GM10847 (cell line): Measurements from ENCODE around the gene MBD1.

ENCODE experiments used
- POLR2A ChIP-seq: IDR thresholded peaks from 2 replicates; pipeline ENCODE4 v1.6.1; 2011; ENCODE audit not compliant: insufficient read length; ENCODE audit errors: extremely low read depth

Gene MBD1

GRCh38 chr18:50299626-50300388 is 18.5 kb upstream of the MBD1 start:
- no peak for TF ChIP-seq POLR2A

- no peak for TF ChIP-seq POLR2A
These were observed 17.3 kb upstream of the MBD1 start for GRCh38 chr18:50298443-50299284.

DNA sequence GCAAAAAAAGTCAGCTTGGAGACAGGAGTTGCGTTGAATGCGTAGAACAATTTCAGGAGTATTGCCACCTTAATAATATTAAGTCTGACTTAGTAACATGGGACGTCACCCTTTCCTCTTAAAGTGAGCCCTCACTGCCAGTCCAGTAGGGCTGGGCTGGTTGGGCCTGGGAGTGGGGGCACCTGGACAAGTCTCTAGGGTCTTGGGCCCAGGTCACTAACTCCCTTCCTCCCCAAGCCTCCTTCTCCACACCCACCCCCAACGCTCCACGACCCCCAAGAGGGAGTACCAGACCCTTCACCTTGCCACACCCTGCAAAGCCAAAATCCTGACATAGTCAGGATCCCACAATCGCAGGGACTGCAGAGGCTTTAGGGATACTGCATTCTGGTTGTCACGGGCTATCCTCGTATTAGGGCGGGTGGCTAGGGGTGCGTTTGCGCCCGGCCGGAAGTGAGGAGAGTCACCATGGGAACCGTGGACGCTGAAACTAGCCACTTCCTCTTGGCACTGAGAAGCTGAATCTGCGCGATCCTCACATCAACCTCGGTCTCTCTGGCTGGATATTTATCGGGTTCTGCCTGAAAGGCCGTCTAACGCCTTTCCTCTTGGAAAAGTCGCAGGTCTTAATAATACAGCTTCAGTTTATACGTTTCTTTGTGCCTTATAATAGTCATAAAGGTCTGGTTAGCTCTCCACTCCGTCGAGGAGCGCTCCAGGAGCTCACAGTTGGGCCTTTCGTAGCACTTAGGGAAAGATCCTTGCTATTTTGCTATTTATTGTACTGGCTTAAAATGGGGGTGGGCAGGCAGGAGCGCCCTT is 16.5 kb upstream of the MBD1 start:
- no peak for TF ChIP-seq POLR2A

DNA sequence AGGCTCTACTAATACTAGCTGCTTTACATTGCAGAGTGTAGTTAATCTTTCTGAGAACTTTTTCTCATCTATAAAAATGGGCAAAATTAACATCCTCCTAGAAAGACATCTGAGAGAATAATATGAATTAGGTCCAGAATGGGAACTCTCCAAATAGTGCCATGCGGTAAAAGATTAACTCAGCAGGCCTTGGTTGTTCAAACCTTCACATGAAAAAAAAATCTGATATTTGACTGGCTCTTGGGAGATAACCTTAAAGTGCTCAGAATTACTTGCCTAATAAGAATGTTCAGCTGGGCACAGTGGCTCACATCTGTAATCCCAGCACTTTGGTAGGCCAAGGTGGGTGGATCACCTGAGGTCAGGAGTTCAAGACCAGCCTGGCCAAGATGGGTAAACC is 11.7 kb upstream of the MBD1 start:
- TF ChIP-seq POLR2A, result no peak

DNA sequence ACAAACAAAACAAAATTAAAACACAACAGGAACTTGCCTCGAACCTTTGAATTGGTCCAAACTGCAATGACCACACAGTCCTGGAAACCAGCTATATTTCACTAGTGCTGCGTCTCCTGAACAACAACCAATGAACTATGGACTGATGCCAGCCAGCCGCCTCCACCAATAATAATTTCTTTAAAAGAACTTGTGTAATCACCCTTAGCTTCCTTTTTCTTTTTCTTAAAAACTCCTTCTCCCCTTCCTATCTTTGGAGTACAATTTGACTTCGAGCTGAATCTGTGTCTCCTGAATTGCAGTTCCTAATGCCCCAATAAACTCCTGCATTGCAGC is 7.8 kb upstream of the MBD1 start:
- no peak for TF ChIP-seq POLR2A

DNA sequence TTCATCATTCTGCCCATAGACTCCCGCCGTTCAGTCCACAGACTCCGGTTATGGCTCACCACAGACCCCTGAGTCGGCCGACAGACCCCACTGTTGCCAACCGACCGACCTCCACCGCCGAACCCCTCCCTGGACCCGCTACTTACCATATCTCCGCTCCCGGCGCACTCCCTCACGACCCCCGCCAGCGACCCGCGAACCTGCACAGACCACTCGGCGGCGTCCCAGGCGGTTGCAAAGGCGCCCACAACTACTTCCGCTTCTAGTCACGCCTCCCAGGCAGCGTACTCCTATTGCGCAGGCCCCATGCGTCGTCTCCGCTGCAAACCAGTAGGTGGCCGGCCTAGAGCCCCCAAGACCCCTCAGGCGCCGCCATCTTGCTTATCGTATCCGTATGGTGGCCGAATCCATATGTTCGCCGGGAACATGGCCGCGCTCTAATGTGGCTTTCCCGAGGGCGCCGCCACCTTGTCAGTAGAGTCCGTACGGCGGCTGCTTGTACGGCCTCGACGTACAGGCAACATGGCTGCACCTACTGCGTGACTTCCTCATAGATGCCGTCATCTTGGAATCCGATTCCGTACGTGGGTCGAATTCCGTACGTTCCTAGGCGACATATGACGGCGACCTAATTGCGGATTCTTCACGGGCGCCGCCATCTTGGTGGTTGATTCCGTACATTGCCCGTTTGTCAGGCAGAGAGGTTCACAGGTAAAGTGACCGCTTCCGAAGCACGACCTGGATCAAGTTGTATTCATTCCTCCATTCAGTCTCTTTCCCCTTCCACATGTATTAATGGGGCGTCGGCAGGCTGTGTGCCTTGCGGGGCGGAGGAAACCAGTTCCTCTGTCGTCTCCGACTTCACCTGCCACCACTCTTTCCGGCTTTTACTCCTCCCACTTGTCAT is 6.4 kb upstream of the MBD1 start, which contains the start of gene CXXC1:
CXXC1 (minus strand) TSS at position 252 of the 907 bp plus-strand sequence; CDS start at position 149, 103 bp downstream.
- peak; percentile 69 for TF ChIP-seq POLR2A

DNA sequence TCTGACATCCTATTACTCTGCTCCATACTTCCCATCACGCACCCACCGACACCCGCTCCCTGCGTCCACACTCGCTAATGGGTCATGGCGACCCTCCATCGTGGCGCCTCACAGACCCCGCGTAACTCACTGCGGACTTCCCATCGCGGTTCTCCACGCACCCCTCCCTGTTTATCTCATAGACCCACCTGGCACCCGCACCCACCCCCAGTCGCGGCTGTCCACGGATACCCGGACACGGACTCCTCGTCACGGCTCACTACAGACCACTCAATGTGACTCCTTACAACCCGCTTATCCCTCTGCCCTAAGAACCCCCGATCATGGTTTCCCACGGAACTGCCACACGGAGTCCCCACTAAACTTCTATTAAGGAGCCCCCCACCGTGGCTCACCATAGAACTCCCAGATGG is 5.7 kb upstream of the MBD1 start:
- TF ChIP-seq POLR2A, result no peak

- no peak for TF ChIP-seq POLR2A
These were observed 5.2 kb upstream of the MBD1 start for GRCh38 chr18:50286391-50287027.

- no peak for TF ChIP-seq POLR2A
These were observed 4.5 kb upstream of the MBD1 start for GRCh38 chr18:50285631-50286321.

DNA sequence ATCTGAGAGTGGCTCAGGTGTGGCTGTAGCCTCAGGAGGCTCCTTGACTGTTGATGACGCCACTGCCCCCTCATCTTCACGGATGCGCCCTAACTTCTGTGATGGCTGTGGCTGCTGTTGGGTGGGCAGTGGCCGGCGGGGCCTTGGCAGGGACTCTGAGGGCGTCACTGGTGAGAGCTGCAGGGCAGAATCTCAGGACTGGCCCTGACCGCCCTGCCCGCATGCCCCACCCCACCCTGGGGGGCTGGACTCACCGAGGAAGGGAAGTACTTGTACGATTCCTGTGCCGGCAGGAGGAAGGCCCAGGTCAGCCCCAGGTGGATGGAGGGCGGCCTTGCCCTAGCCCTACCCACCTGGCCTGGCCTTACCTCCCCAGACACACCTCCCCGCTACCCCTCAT is 3.7 kb upstream of the MBD1 start:
- TF ChIP-seq POLR2A, result no peak

DNA sequence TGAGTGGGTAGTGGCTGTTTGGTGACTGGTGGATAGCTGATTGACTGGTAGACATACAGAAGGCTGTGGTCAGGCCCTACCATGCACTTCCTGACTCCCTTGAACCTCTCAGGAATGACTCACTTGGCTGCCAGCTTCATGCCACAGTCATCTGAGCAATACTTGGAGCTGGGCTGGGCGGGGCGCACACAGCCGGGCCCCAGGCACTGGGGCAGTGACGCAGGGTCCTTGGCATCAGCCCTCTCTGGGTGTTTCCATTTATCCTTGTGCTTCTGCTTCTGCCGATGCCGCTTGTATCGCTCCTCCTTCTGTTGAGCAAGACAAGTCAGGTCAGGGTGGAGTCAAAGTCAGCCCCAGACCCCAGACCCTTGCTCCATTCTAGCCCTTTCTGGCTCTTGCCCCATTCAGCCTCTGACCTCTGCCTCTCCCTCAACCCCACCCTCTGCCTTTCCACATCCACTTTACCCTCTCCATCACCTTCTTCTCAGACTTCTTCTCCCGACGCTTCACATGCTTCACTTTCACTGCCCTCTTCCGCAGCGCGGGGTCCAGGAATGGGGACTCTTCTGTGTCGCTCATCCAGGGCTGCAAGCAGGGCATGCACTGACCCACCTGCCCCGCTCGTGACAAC is 3.0 kb upstream of the MBD1 start:
- no peak for TF ChIP-seq POLR2A

DNA sequence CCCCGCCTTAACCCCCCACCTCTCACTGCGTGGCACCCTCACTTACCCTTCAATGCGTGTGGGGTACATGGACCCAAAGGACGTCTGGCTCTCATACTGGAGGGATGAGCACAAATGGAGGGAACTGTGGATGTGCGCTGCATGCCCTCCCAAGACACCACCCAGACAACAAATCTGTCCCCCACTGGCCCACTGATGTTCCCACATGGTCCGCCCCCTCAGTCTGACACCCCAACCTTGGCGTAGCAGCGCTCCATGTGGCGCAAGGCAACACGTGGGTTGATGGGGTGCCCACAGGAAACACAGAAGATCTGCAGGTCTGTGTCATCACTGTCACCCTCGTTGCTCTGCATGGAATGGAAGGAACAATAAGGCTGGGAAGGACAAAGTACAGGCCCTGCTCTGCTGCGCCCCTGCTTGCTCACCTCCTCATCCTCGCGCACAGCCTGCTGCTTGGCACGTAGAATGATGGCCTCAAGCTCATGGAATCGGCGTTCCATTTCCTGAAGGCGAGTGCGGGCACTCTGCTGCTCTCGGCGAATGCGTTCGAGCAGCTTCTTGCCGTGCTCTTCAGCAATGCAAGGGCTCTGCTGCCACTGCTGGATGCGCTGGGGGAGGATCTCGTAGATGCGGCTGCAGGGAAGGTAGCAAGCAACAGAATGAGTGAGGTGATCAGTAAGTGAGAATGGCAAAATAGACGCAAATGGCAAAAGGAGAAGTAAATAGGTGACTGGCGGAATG is 2.3 kb upstream of the MBD1 start:
- TF ChIP-seq POLR2A, result no peak
